ENCODE results near the gene ATG10.
"Not testable (repeated sequence)": the region's sequence is repeated elsewhere in the genome, so short reads cannot be mapped to it uniquely, and the experiment has no call there.

GRCh38 chr5:82267297-82267933, 295.6 kb downstream of the ATG10 start:
- not testable (repeated sequence) for TF ChIP-seq POLR2A, CTCF (IDR thresholded peaks at IDR 0.05)

Measured in suprapubic skin (tissue), 3 donors.